B cell (primary cell): ENCODE measurements around the gene SH2D4B. TPM values are rescaled to one million over a fixed set of nuclear protein-coding genes. Genes with fewer than 3 reads are reported as not detected.

ENCODE experiments used
- ATAC-seq: fragments of 200-7000 bp; cut with Tn5 transposase; one replicate; pipeline ENCODE4 v1.10.0; 2021; ENCODE audit warnings: low read depth, mild to moderate bottlenecking, moderate number of reproducible peaks, moderate library complexity
- CTCF ChIA-PET: fragments of 350-600 bp; sonication (Branson Sonifier 250); formaldehyde crosslinking; loops from one replicate; lab custom pipeline; 2021; ENCODE audit warnings: antibody characterized with exemption, inconsistent platforms; lab: Charles Lee
- POLR2A ChIA-PET: fragments of 350-600 bp; sonication (Branson Sonifier 250); formaldehyde crosslinking; loops from one replicate; lab custom pipeline; 2021; ENCODE audit warnings: antibody characterized with exemption; lab: Charles Lee
- DNase-seq: peaks from one replicate; pipeline ENCODE4 v3.0.0; 2013
- H2AFZ ChIP-seq: 2 replicates; pipeline ENCODE4 v1.6.1; 2012; ENCODE audit warnings: mild to moderate bottlenecking, low read depth, low read length; ENCODE audit not compliant: insufficient read depth, poor library complexity, severe bottlenecking
- H3K27ac ChIP-seq, 2 donors: 1 replicate in 1 of 2; 2 replicates in 1 of 2; pipeline ENCODE4 v1.5.1; 2012 to 2013; ENCODE audit warnings: low read length in 2 of 2, mild to moderate bottlenecking in 2 of 2, moderate library complexity in 1 of 2
- H3K27me3 ChIP-seq, 4 experiments: fragments of 200-600 bp in 1 of 4; sonication (generic) in 1 of 4; replicated peaks in 1 of 4; 1 replicate in 2 of 4; 2 replicates in 2 of 4; pipeline versions ENCODE4 v1.6.1 to v1.7.0; 2013 to 2016; ENCODE audit warnings: low read length in 3 of 4, mild to moderate bottlenecking in 2 of 4, mixed read lengths in 1 of 4, moderate library complexity in 1 of 4; ENCODE audit not compliant: insufficient read depth in 4 of 4, control insufficient read depth in 3 of 4; ENCODE audit errors: control extremely low read depth in 1 of 4
- H3K36me3 ChIP-seq, 2 experiments: replicated peaks in 1 of 2; 1 replicate in 1 of 2; 2 replicates in 1 of 2; pipeline versions ENCODE4 v1.6.1 to v1.7.1; 2013; ENCODE audit warnings: low read length in 1 of 2; ENCODE audit not compliant: insufficient read depth in 2 of 2, control insufficient read depth in 1 of 2; ENCODE audit errors: control extremely low read depth in 1 of 2, extremely low read depth in 1 of 2
- H3K4me1 ChIP-seq, 2 donors: fragments of 200-600 bp in 1 of 2; sonication (generic) in 1 of 2; 1 replicate in 1 of 2; 2 replicates in 1 of 2; pipeline versions ENCODE4 v1.5.1 to v1.6.1; 2013 to 2017; ENCODE audit warnings: low read length in 2 of 2; ENCODE audit not compliant: control insufficient read depth in 2 of 2, insufficient read depth in 2 of 2
- H3K4me2 ChIP-seq: replicated peaks from 2 replicates; pipeline ENCODE3; 2012; ENCODE audit warnings: mild to moderate bottlenecking, low read depth, low read length; ENCODE audit not compliant: poor library complexity, severe bottlenecking
- H3K4me3 ChIP-seq, 5 experiments: fragments of 200-600 bp in 1 of 5; sonication (generic) in 1 of 5; 1 replicate in 3 of 5; 2 replicates in 2 of 5; pipeline versions ENCODE4 v1.5.1 to v1.7.0; 2011 to 2016; ENCODE audit warnings: low read length in 4 of 5, mild to moderate bottlenecking in 4 of 5, low read depth in 2 of 5, control low read depth in 1 of 5, moderate library complexity in 1 of 5; ENCODE audit not compliant: insufficient read depth in 1 of 5; ENCODE audit errors: control extremely low read depth in 1 of 5, extremely low read depth in 1 of 5
- H3K79me2 ChIP-seq: fragments of 200-600 bp; sonication (generic); one replicate; pipeline ENCODE4 v1.6.0; 2016; ENCODE audit warnings: low read length; ENCODE audit not compliant: control insufficient read depth, insufficient read depth
- H3K9ac ChIP-seq: fragments of 200-600 bp; sonication (generic); 2 replicates; pipeline ENCODE4 v1.6.1; 2017; ENCODE audit warnings: mild to moderate bottlenecking, low read length, moderate library complexity
- H3K9me3 ChIP-seq, 3 donors: one replicate each; pipeline versions ENCODE4 v1.6.1 to v1.7.1; 2013; ENCODE audit warnings: low read length in 2 of 3; ENCODE audit not compliant: control insufficient read depth in 2 of 3, insufficient read depth in 1 of 3; ENCODE audit errors: control extremely low read depth in 1 of 3
- H4K20me1 ChIP-seq: 2 replicates; pipeline ENCODE4 v1.6.0; 2012; ENCODE audit warnings: mild to moderate bottlenecking, low read length; ENCODE audit not compliant: insufficient read depth, control insufficient read depth, poor library complexity, severe bottlenecking
- H3K27ac Mint-ChIP-seq: one replicate; pipeline ENCODE4 v1.8.0; 2021; ENCODE audit warnings: mixed read lengths
- H3K27me3 Mint-ChIP-seq: one replicate; pipeline ENCODE4 v1.8.0; 2021; ENCODE audit warnings: mixed read lengths
- H3K4me1 Mint-ChIP-seq: one replicate; pipeline ENCODE4 v1.8.0; 2021; ENCODE audit warnings: mixed read lengths
- H3K4me3 Mint-ChIP-seq: one replicate; pipeline ENCODE4 v1.8.0; 2021; ENCODE audit warnings: mixed read lengths
- H3K9me3 Mint-ChIP-seq: one replicate; pipeline ENCODE4 v1.8.0; 2022; ENCODE audit warnings: mixed read lengths; ENCODE audit not compliant: insufficient read depth
- CTCF ChIP-seq: fragments of 200-600 bp; IDR thresholded peaks from one replicate; pipeline ENCODE4 v1.8.0; 2022; ENCODE audit warnings: antibody characterized with exemption, mild to moderate bottlenecking
- EZH2 ChIP-seq: IDR thresholded peaks from 2 replicates; pipeline ENCODE4 v1.6.1; 2012; ENCODE audit warnings: borderline replicate concordance, low read depth, mild to moderate bottlenecking, moderate library complexity, low read length; ENCODE audit not compliant: insufficient read depth, poor library complexity, severe bottlenecking
- WGBS: methylation state at CpG from one replicate; pipeline ENCODE4 v1.1.5; 2013; ENCODE audit warnings: missing lambda C conversion rate; ENCODE audit not compliant: insufficient coverage; 5-methylcytosine and 5-hydroxymethylcytosine counted together
- intact Hi-C: fragments of 100-400 bp; cut with micrococcal nuclease; formaldehyde crosslinking; loops from one replicate; pipeline ENCODE4 v1.10.0; 2022
- polyA plus RNA-seq: library from polyadenylated mRNA; depleted of rRNA; stranded (reverse); fragments of >200 nt; gene quantifications from 2 replicates; pipeline ENCODE4 v1.2.3, GENCODE V29; 2012
- total RNA-seq, 2 donors: library from RNA; stranded (reverse); fragments of 120-200 nt in 1 of 2; gene quantifications; 1 replicate in 1 of 2; 2 replicates in 1 of 2; pipeline versions ENCODE4 v1.2.3 to v1.2.4, GENCODE V29; 2013 to 2022

The SH2D4B gene
- total and polyA plus RNA-seq, 2 donors (not counting 1 experiment from before 2014, with no cell fraction given) = 0.09 to 0.22 TPM

GRCh38 chr10:80602881-80603280, 65.2 kb downstream of the SH2D4B start:
- Mint-ChIP-seq H3K27ac (no peak overlapping the region), H3K4me1 (peaks cover 15% of the 10 kb centered on the region), H3K4me3 (no peak overlapping the region), H3K9me3 (no peaks in the 10 kb centered on the region), H3K27me3 (no peaks in the 10 kb centered on the region)
- WGBS = 86% methylated on average over 3 of the region's 4 CpGs
- Histone ChIP-seq H3K27ac (no peak overlapping the region), H2AFZ (no peak overlapping the region), H3K79me2 (no peaks in the 10 kb centered on the region), H3K4me1 (peaks cover 10 to 15% of the 10 kb centered on the region in 2 donors), H3K4me3 (no peak overlapping the region), H3K4me2 (no peak overlapping the region), H3K9ac (no peak overlapping the region), H3K27me3 (no peaks in the 10 kb centered on the region), H3K9me3 (peaks cover 0 to 5% (median 0%) of the 10 kb centered on the region in 3 donors), H3K36me3 (no peaks in the 10 kb centered on the region), H4K20me1 (no peaks in the 10 kb centered on the region)
- ChIA-PET CTCF (interaction anchor here (0.5 to 0.6 kb wide), 2 partner anchors 82 to 216 kb away, joined by 4 to 5 read pairs; no protein-coding TSS in a partner anchor), POLR2A (no interaction called here)
- ATAC-seq (no peak), DNase-seq (no peak)
- TF ChIP-seq CTCF (no peak), EZH2 (no peak)
- intact Hi-C loops = no loop called here

- Histone ChIP-seq H3K4me2 (no peak overlapping the region), H3K27ac (no peak overlapping the region), H4K20me1 (no peaks in the 10 kb centered on the region), H3K36me3 (no peaks in the 10 kb centered on the region), H3K4me1 (peaks cover 3 to 10% of the 10 kb centered on the region in 2 donors), H3K4me3 (no peak overlapping the region), H2AFZ (no peak overlapping the region), H3K9me3 (peaks cover 0 to 5% (median 0%) of the 10 kb centered on the region in 3 donors), H3K27me3 (no peaks in the 10 kb centered on the region), H3K9ac (no peak overlapping the region), H3K79me2 (no peaks in the 10 kb centered on the region)
- ChIA-PET POLR2A (no interaction called here), CTCF (interaction anchor here (0.6 kb wide), 1 partner anchor 81 kb away, joined by 4 read pairs; no protein-coding TSS in a partner anchor)
- DNase-seq (no peak), ATAC-seq (no peak)
- Mint-ChIP-seq H3K4me1 (peaks cover 9% of the 10 kb centered on the region), H3K9me3 (no peaks in the 10 kb centered on the region), H3K27ac (no peak overlapping the region), H3K27me3 (no peaks in the 10 kb centered on the region), H3K4me3 (no peak overlapping the region)
- 98% methylated on average over 25 of the region's 27 CpGs for WGBS
- intact Hi-C loops = no loop called here
- TF ChIP-seq CTCF (no peak), EZH2 (no peak)
Observed at GRCh38 chr10:80603516-80603915, 65.8 kb downstream of the SH2D4B start.
